T-helper 17 cell (primary cell): ENCODE data around the gene EMC10. TPM values are rescaled to one million over a fixed set of nuclear protein-coding genes. Genes with fewer than 3 reads are reported as not detected.

ENCODE experiments used
- ATAC-seq: fragments of 150-1000 bp; cut with Tn5 transposase; 2 replicates; pipeline ENCODE4 v1.10.0; 2021; ENCODE audit warnings: mild to moderate bottlenecking, moderate library complexity
- DNase-seq, 3 donors: peaks; one replicate each; pipeline versions ENCODE4 v3.0.0 to v3.0.0-alpha.2; 2020 to 2021
- H3K9me3 ChIP-seq: one replicate; pipeline ENCODE4 v1.7.0; 2013; ENCODE audit warnings: low read length, mild to moderate bottlenecking; ENCODE audit not compliant: control insufficient read depth, poor library complexity, severe bottlenecking
- H3K27ac Mint-ChIP-seq: one replicate; pipeline ENCODE4 v1.8.0; 2022; ENCODE audit warnings: mild to moderate bottlenecking, moderate library complexity, mixed read lengths
- H3K27me3 Mint-ChIP-seq: one replicate; pipeline ENCODE4 v1.8.0; 2022; ENCODE audit warnings: mixed read lengths
- H3K36me3 Mint-ChIP-seq: one replicate; pipeline ENCODE4 v1.8.0; 2022; ENCODE audit warnings: low read depth, mixed read lengths
- H3K4me1 Mint-ChIP-seq: one replicate; pipeline ENCODE4 v1.8.0; 2022; ENCODE audit warnings: mild to moderate bottlenecking, mixed read lengths
- H3K4me3 Mint-ChIP-seq: one replicate; pipeline ENCODE4 v1.8.0; 2022; ENCODE audit warnings: mild to moderate bottlenecking, moderate library complexity, mixed read lengths
- total RNA-seq, 4 donors: library from RNA in 2 of 4; stranded (reverse) in 2 of 4; gene quantifications; one replicate each; pipeline ENCODE4 v1.2.3 and lab custom pipeline; 2022 to 2026

EMC10 gene
- total RNA-seq, 2 donors from 2014 or later: 76.6 to 78.5 TPM

DNA sequence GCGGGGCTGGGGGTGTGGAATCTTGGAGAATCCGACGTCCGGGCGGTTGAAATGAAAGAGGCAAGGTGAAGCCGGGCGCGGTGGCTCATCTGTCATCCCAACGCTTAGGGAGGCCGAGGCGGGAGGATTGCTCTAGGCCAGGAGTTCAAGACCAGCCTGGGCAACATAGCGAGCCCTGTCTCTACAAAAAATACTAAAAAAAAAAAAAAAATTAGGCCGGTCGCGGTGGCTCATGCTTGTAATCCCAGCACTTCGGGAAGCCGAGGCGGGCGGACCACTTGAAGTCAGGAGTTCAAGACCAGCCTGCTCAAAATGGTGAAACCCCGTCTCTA lies 566 bp downstream of the EMC10 start:
- ATAC-seq: no peak
- H3K9me3 ChIP-seq: no peaks in the 10 kb centered on the region
- Mint-ChIP-seq H3K27ac (peak overlapping the region; percentile 93), H3K27me3 (no peaks in the 10 kb centered on the region), H3K4me1 (peaks cover 26% of the 10 kb centered on the region), H3K36me3 (peaks cover 3% of the 10 kb centered on the region), H3K4me3 (peak overlapping the region; percentile 98)
- DNase-seq: no peak

DNA sequence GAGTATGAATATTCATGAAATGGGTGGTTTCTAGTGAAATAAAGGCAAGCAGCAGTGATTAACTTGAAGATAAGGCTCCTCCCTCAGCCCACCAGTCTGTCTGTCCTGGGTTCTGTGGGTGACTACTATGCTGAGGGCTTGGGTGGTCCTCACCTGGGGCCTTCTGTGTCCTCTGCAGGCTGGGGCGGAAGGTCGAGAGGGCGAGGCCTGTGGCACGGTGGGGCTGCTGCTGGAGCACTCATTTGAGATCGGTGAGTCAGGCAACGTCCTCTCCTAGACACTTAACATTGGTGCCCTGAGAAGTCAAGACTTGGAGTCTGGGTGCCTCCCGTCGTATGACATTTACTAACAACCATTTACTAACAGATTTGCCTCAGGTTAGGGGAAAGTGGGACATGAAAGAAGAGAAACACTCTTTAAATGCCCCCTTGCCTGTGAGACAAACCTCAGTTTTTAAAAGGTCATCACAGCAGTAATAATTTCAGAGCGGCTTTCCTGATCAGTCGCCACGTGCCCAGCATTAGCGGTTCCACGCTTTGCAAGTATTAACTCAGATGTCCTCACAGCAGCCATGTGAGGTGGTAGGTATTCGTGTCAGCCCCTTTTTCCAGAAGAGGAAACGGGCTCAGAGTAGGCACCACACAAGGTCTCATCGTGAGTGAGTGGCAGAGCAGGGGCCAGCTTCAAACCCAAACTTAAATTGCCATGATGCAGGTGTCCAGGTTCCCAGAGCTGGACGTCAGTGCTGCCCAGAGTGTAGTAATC lies 1.6 kb downstream of the EMC10 start:
- H3K36me3 Mint-ChIP-seq: peaks cover 3% of the 10 kb centered on the region
- no peaks in the 10 kb centered on the region for H3K27me3 Mint-ChIP-seq
- H3K9me3 ChIP-seq: no peaks in the 10 kb centered on the region
- no peak for DNase-seq
- peak overlapping the region; percentile 93 for H3K27ac Mint-ChIP-seq
- H3K4me1 Mint-ChIP-seq: peaks cover 26% of the 10 kb centered on the region
- peak overlapping the region; percentile 98 for H3K4me3 Mint-ChIP-seq
- no peak for ATAC-seq

- no peaks in the 10 kb centered on the region for H3K9me3 ChIP-seq
- ATAC-seq (no peak), DNase-seq (no peak)
- Mint-ChIP-seq H3K27me3 (no peaks in the 10 kb centered on the region), H3K4me3 (peak overlapping the region; percentile 19), H3K4me1 (peaks cover 31% of the 10 kb centered on the region), H3K36me3 (peaks cover 3% of the 10 kb centered on the region), H3K27ac (no peak overlapping the region)
These were observed 2.8 kb downstream of the EMC10 start for GRCh38 chr19:50478901-50479715.

GRCh38 chr19:50479761-50480251 lies 3.5 kb downstream of the EMC10 start:
- no peaks in the 10 kb centered on the region for H3K9me3 ChIP-seq
- ATAC-seq (no peak), DNase-seq (no peak)
- Mint-ChIP-seq H3K27ac (no peak overlapping the region), H3K27me3 (no peaks in the 10 kb centered on the region), H3K4me1 (peaks cover 31% of the 10 kb centered on the region), H3K36me3 (peaks cover 3% of the 10 kb centered on the region), H3K4me3 (no peak overlapping the region)

DNA sequence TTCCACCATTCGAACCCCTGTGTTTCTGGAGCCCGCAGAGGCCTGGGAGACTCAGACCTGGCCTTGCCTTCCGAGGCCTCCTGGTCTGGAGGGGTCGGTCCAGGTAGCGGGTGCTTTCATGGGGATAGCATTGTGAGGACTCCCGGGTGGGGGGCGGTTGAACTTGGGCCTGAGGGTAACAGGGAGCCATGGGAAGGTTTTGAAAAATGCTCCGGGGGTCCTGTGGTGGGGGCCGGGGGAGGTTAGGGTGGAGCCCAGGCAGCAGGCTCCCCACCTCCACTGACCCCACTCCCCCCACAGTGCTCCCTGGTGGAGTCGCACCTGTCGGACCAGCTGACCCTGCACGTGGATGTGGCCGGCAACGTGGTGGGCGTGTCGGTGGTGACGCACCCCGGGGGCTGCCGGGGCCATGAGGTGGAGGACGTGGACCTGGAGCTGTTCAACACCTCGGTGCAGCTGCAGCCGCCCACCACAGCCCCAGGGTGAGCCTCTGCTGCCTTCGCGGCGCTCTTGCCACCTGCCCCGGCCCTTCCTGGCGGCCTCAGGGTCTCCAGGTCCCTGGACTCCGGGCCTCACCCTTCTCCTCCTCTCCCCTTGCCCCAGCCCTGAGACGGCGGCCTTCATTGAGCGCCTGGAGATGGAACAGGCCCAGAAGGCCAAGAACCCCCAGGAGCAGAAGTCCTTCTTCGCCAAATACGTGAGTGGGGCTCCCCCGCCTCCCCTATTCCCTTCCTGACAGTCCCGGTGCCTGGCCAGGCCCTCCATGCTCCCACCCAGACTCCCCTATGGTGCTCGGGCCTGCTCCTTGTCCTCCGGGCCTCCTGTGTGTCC lies 4.2 kb downstream of the EMC10 start:
- H3K9me3 ChIP-seq: no peaks in the 10 kb centered on the region
- Mint-ChIP-seq H3K27ac (peak overlapping the region; percentile 85), H3K36me3 (peaks cover 6% of the 10 kb centered on the region), H3K4me3 (no peak overlapping the region), H3K4me1 (peaks cover 29% of the 10 kb centered on the region), H3K27me3 (no peaks in the 10 kb centered on the region)
- no peak for DNase-seq
- no peak for ATAC-seq

- Mint-ChIP-seq H3K36me3 (peaks cover 6% of the 10 kb centered on the region), H3K4me1 (peaks cover 23% of the 10 kb centered on the region), H3K4me3 (no peak overlapping the region), H3K27ac (peak overlapping the region; percentile 85), H3K27me3 (no peaks in the 10 kb centered on the region)
- no peak for ATAC-seq
- H3K9me3 ChIP-seq: no peaks in the 10 kb centered on the region
- no peak for DNase-seq
These were observed 5.2 kb downstream of the EMC10 start for GRCh38 chr19:50481351-50482149.

GRCh38 chr19:50482271-50482855 lies 6.1 kb downstream of the EMC10 start:
- Mint-ChIP-seq H3K4me1 (peaks cover 21% of the 10 kb centered on the region), H3K4me3 (no peak overlapping the region), H3K27me3 (no peaks in the 10 kb centered on the region), H3K27ac (no peak overlapping the region), H3K36me3 (peaks cover 6% of the 10 kb centered on the region)
- DNase-seq (no peak), ATAC-seq (no peak)
- H3K9me3 ChIP-seq: no peaks in the 10 kb centered on the region

- Mint-ChIP-seq H3K4me1 (peaks cover 20% of the 10 kb centered on the region), H3K36me3 (peaks cover 6% of the 10 kb centered on the region), H3K4me3 (no peak overlapping the region), H3K27me3 (no peaks in the 10 kb centered on the region), H3K27ac (peak overlapping the region; percentile 16)
- no peaks in the 10 kb centered on the region for H3K9me3 ChIP-seq
- ATAC-seq: no peak
- no peak for DNase-seq
These were observed 6.6 kb downstream of the EMC10 start for GRCh38 chr19:50482916-50483315.

GRCh38 chr19:50485284-50485955 lies 9.1 kb downstream of the EMC10 start:
- DNase-seq (no peak), ATAC-seq (no peak)
- no peaks in the 10 kb centered on the region for H3K9me3 ChIP-seq
- no peaks in the 10 kb centered on the region for H3K27me3 Mint-ChIP-seq
- H3K4me1 Mint-ChIP-seq: peaks cover 31% of the 10 kb centered on the region
- peaks cover 11% of the 10 kb centered on the region for H3K36me3 Mint-ChIP-seq
- H3K27ac Mint-ChIP-seq: peak overlapping the region; percentile 39
- peak overlapping the region; percentile 9 for H3K4me3 Mint-ChIP-seq

GRCh38 chr19:50486823-50487515 lies 10.7 kb downstream of the EMC10 start:
- H3K27ac Mint-ChIP-seq: peak overlapping the region; percentile 74
- DNase-seq (peak in 1 of 3 donors; percentile 46), ATAC-seq (peak; percentile 40)
- H3K36me3 Mint-ChIP-seq: peaks cover 13% of the 10 kb centered on the region
- peaks cover 38% of the 10 kb centered on the region for H3K4me1 Mint-ChIP-seq
- no peaks in the 10 kb centered on the region for H3K27me3 Mint-ChIP-seq
- no peak overlapping the region for H3K4me3 Mint-ChIP-seq
- no peaks in the 10 kb centered on the region for H3K9me3 ChIP-seq

GRCh38 chr19:50488389-50489194 lies 12.3 kb downstream of the EMC10 start:
- H3K9me3 ChIP-seq: no peaks in the 10 kb centered on the region
- Mint-ChIP-seq H3K4me1 (peaks cover 39% of the 10 kb centered on the region), H3K4me3 (peak overlapping the region; percentile 71), H3K36me3 (peaks cover 13% of the 10 kb centered on the region), H3K27ac (peak overlapping the region; percentile 74), H3K27me3 (no peaks in the 10 kb centered on the region)
- ATAC-seq (no peak), DNase-seq (no peak)
